GM18505 (cell line): Measurements from ENCODE around the gene CEBPA.

Experiments
- ATAC-seq: cut with Tn5 transposase; IDR thresholded peaks from one replicate; pipeline ENCODE4 v1.9.1; 2021; ENCODE audit not compliant: unreplicated experiment
- POLR2A ChIP-seq: IDR thresholded peaks from 4 replicates; pipeline ENCODE4 v1.6.1; 2011; ENCODE audit warnings: borderline replicate concordance; ENCODE audit not compliant: insufficient read depth, insufficient read length; ENCODE audit errors: extremely low read depth

The CEBPA gene

DNA sequence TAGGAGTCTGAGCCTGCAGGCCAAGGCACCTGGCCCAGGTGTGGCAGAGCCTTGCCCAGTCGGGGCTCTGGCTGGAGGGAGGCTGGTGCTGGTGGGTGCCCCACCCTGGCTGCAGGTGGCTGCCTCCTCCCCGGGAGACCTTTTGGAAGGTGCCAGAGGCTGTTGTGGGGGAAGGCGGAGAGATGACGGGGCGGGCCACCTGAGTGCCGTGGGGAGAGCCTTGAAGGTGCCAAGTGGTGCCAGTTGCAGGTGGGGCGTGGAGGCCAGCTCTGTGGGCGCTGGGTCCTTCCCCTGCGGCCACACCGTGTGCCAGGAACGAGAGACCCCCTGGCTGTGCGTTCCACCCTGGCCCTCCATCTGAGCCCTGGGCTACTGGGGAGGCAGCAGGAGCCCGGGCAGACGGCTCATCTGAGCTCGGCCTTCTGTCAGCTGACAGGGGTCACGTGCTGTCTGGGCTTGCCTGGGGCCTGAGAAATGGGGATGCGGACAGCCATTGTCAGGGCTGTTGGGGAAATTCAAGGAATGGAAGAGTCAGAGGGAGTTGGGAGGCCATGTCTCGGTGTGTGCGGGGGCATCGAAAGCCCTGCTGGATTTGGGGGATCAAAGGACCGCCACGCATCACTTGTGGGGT lies 20.9 kb downstream of the CEBPA start:
- TF ChIP-seq POLR2A = no peak

DNA sequence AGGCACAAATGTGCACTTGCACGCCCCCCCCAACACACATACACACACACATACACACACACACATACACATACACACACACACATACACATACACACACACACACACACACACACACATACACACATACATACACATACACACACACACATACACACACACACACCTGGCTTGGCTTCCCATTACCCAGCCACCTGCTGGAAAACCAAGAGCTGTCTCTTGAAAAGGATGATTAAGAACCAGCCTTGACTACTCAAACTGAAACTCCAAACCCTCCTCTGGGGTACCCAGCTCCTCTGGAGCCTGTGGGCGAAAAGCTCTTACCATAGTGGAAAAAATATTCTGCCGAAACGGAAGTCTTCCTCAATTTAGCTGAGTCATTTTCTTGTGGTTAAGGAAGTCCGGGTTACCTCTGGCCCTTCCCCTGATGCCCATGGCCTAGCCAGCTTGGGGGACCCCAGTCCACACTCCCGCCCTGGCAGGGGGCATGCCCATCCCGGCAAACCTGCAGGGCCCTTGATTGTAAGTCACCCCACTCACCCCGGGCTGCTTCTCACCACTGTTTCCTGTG lies 21.9 kb downstream of the CEBPA start:
- ATAC-seq = peak; percentile 85
- TF ChIP-seq POLR2A = no peak

More for the DNA sequence above, 20.9 kb downstream of the CEBPA start:
- no peak for ATAC-seq

DNA sequence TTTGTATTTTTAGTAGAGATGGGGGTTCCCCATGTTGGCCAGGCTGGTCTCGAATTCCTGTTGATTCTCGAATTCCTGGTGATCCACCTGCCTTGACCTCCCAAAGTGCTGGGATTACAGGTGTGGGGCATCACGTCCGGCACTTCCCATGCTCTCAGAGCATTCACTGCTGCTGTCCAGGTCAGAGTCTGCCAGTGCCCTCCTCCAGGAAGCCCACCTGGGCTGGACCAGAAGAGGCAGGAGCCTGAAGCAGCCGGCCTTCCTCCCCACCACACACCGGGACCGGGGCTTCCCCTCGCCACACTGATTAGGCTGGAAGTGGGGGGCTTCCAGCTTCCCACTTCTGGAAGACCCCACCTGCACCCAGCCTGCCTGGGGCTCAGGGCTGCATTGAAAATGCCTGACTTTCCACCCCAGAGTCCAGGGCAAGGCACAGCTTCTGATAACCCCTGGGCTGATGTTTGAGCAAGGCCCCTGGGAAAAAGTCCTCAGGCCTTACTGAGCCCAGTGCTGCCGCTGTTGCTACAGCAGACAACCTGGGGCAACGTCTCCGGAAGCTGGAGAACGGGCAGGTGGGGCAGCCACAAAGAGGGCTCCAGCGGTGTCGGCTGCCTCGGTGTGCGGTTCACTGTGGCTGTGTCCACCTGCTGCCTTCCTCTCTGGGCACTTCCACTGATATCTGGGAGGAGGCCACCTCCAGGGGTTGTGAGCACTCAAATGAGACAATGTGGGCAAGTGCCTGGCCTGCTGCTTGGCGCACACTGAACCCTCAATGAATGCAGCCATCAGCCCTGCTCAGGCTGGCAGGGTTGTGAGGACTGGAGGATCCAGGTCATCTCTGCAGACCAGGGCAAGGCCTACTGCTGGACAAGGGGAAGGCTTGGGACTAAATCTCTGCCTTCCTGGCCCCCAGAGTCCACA lies 22.6 kb downstream of the CEBPA start:
- ATAC-seq = no peak
- TF ChIP-seq POLR2A = no peak

DNA sequence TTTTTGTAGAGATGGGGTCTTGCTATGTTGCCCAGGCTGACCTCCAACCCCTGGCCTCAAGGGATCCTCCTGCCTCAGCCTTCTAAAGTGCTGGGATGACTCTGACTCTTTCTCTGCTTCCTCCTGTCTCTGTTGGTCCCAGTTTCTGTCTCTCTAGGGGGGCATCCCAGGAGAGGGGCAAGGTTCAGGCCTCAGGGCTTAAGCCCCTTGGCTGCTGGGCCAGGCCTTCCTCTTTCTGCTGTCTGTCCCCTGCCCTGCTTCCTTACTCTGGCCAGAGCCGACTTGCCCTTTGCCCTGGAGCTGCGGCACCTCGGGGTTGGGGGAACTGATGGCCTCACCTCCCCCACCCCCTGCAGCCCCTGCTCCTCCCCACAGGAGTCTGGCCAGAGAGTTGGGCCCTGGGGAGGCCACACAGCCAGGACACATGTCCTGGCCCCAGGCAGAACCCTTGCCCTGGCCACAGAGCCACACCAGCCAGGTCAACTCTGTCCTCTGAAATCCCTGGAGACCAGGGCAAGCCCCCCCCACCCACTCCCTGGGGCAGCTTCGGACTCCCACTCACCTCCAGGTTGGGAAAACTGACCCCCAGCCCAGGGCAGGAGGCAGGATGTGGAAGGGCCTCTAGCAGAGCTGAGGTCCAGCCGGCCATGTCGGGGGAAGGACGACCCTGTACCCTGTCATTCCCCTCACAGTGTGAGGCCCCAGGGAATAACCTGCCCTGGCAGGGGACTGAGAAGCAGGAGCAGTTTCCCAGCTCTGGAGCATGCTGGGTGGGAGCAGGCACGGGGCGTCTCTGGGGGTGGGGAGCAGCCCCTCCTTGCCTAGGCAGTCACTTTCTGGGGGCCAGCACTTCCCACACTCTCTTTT lies 23.7 kb downstream of the CEBPA start:
- ATAC-seq = no peak
- TF ChIP-seq POLR2A = no peak

DNA sequence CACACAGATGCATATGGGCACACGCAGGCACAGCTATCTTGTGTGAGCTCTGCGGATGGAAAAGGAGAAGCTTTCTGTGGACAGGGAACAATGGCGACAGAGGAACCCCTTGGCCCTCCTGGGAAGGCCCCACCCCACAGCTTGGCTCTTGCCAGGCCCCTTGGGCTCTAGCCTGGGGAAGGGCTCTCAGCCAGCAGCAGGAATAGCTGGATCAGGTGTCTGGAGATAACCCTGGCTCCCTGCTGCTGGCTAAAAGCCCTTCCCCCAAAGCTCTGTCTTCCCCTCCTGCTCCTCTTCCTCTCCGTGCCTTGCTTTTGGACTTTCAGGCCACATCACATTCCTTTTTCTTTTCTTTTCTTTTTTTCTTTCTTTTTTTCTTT lies 24.3 kb downstream of the CEBPA start:
- no peak for ATAC-seq
- no peak for TF ChIP-seq POLR2A

DNA sequence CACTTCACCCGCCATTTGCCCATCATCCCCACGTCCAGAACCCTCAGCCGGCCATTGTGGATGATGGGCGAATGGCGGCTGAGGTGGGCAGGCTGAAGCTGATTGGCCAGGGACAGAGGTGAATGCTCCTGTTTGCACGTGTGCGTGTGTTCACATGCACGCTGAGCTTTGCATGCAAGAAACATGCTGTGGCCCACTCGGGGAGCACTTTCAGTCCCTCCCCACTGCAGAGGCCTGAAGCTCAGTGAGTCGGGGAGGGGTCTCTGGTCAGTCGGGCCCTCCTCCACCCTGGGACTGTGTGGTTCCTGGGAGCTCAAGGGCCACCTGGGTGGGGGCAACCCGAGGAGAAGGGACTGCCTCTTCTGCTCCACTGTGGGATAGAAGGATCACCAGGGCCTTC lies 24.9 kb downstream of the CEBPA start:
- ATAC-seq = no peak
- TF ChIP-seq POLR2A = no peak

DNA sequence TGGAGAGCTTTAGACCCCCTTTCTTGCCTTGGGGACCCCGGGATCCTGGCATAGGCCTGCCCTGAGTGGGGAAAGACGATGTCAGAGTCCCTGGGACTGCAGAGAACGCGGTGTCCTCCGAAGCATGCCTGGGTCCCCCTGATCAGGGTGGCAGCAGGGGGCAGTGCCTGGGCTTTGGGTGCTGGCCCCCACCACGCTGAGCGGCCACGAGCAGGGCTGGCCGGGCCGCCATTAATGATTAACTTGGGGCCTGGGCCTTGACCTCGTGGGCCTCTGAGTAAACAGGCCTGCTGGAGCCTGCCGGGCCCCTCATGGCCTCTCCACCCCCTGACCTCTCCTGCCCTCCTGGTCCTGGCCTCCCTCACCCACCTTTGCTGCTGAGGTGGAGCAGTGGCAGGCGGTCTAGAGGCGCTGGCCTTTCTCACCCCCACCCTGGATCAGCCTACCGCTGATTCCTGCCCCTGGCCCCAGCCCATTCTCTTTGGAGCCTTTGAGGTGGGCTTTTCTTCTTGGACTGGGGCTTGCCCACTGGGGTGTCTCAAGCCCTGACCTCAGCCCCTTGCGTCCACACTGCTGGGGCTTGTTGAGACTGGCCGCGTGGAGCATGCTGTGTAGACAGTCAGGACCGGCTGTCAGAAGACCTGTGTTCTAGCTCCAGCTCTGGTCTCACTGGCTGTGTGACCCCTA lies 26.3 kb downstream of the CEBPA start:
- TF ChIP-seq POLR2A = no peak
- ATAC-seq = no peak

DNA sequence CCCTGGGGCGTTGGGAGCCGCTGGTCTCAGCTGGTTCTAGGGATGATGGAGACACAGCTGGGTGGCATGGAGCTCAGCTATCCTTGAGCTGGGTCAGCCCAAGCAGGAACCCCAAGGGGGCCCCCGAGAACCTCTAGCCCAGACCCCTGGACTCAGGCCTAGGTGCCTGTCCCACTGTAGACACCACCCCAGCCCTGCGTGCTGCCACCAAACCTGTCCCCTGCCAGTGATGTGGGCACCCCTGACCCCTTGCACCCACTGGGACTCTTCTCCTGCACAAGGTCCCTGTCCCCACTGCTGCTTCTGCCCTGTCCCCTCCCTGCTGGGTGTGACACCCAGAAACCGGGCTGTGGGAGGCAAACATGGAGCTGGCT lies 26.8 kb downstream of the CEBPA start:
- TF ChIP-seq POLR2A = no peak
- ATAC-seq = no peak

DNA sequence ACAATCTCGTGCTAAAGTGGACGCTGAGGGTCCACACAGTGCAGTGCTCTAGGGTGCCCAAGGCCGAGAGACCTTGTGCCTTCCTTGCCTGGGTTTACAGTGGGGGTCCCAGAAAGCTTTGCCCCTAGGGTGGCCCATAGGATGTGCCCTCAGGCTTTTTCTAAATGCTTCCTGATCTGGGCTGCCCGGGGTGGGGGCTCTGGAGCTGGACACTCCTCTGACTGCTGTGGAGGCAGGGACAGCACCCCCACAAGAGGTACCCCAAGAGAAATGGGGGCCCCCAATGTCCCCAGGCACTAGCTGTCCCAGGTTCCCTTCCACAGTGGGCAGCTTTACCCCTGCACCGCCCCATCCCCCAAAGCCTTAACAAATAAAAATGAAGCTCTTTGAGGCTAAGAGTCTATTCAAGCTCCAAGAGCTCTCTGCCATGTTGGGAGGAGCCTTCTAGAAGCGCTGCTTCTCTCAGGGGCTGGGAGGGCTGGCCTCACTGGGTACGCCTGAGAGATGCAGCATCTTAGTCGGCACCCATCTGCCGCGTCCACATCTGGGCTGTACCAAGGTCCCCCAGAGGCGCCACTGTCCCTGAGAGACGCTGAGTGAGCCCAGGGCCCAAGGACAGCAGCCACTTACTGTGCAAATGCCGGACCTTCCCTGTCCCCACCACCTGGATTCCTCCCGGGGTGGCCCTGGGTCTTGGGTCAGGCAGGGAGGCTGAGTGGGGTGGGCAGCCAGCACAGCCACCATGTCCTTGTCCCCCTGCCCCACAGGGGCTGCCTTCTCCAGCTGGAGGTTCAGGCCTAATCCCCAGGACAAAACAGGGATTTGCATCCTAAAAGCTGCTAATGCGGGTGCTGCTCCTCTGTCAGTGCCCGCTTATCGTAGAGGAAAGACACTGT lies 27.4 kb downstream of the CEBPA start:
- ATAC-seq = no peak
- no peak for TF ChIP-seq POLR2A

DNA sequence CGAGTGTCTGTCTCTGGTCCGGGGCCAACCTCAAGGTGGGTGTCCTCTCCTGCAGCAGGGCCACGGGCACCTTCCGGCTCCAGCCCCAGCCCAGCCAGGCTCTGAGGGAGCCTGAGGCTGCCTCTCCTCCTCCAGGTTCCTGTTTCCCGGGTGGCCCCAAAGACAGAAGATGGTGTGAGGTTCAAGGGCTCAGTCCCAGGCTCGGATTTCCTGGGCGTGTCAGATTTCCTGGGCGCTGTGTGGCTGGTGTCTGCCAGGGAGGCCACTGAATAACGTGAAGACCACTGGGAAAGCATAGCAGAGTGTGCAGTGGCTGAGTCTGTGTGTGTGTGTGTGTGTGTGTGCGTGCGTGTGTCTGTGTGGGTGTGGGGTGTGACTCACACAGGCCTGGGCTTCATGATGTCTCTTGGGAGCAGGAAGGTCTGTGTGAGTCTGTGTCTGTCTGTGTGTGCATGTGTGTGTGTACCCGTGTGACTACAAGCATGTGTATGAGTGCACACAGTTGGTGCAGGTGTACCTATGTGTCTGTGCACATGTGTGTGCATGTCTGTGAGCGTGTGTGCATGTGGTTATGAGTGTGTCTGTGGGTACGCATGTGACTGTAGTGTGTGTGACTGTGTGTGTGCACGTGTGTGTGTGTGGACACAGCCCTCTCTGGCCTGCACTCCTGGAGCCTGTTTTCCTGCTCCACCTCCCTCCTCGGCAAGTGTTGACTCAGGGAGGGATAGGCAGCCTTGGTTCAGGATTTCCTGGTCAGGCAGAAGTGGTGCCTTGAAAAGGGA lies 28.3 kb downstream of the CEBPA start:
- no peak for ATAC-seq
- TF ChIP-seq POLR2A = no peak
